Activated T-helper 1 cell treated with Interleukin-2 at 50 U/mL for 16 hours (primary cell): ENCODE results near the gene PAQR6.

Source experiments
- DNase-seq: peaks from one replicate; pipeline ENCODE4 v3.0.0-alpha.2; 2020; ENCODE audit warnings: low read depth

The PAQR6 gene, protein sequence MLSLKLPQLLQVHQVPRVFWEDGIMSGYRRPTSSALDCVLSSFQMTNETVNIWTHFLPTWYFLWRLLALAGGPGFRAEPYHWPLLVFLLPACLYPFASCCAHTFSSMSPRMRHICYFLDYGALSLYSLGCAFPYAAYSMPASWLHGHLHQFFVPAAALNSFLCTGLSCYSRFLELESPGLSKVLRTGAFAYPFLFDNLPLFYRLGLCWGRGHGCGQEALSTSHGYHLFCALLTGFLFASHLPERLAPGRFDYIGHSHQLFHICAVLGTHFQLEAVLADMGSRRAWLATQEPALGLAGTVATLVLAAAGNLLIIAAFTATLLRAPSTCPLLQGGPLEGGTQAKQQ

DNA sequence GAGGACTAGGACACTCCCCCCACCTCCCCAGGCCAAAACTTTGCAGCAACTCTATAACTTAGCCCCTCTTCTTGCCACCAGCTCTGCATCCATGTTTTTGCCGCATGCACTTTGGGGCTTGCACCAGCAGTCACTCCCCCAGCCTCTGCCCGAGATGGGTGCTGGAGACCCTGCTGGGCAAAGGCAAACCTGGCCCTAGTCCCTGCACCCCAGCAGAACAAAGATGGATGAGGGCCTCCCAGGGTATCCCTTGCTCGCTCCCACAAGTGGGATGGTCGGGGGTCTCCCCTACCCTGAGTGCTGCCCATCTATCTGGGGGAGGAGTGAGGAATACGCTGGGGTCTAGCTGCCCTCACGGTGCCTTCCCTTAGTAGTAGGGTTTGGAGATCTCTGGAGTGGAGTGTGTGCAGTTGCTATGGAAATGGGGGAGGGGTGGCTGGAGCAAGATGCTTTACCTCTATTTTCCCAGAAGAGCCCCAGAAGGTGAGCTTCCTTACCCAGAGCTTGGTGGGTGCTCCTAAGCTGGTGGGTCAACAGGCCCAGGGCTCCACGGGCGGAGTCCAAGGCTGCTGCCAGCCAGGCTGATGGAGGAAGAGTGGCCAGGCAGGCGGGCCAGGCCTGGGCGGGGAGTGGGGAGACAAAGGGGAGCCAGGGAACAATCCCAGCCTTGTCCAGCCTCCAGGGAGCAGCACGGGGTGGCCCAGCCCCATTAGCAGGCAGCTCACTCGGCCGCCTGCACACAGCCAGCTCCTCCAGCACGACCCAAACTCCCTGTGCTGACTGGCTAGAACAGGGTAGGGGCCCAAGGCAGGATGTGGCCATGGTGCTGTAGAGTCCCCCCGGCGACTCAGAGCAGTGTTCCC lies at the start of gene PAQR6:
Gene PAQR6 (minus strand): TSS at position 597 of the 863 bp plus-strand sequence. CDS start 1,325 bp downstream, outside the sequence.
- no peak for DNase-seq

DNA sequence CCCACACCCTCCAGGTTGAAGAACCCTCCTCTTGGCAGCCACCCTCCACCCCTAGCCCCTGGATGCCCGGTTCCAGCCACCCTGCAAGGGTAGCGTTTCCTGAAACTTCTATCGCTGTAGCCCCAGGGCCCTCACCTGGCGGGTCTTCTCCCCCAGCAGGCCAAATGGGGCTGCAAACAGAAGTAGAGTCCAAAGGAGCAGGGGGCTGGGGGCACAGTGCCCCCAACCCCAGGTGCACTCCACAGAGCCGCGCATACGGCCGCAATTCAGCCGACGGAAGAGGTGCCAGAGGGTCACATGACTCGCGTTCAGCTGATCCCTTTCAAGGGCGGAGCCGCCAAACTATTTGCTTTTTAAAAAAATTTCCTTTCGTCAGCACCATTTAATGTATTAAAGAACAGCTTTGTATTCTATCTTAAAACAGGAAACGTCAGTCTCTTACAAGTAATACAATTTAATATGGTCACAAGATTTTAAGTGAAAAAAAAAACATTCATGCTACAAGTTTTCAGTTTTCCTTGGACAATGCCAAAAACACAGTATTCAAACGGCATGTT lies 47.6 kb upstream of the PAQR6 start, which contains the start of gene GLMP:
Gene GLMP (minus strand): TSS at position 289 of the 557 bp plus-strand sequence. CDS start 34 bp downstream, at position 255.
- DNase-seq: peak; percentile 23

DNA sequence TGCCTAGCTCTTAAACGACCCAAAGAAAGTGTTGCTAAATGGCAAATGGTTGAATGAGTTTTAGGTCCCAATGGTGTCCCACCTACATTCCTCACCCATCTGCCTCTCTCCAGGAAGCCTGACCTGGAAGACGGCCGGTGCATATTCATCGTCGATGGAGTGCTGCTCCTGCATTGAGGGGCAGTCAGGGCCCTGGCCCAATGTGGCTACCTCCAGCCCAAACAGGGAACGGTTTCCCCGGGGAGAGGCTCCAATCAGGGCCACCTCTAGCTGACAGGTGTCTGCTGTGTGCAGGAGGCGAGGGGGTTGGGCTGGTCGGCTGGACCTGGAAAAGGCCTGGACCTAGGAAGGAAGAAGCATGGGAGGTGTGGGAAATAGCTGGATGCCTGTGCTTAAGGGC lies 46.0 kb upstream of the PAQR6 start:
- no peak for DNase-seq

DNA sequence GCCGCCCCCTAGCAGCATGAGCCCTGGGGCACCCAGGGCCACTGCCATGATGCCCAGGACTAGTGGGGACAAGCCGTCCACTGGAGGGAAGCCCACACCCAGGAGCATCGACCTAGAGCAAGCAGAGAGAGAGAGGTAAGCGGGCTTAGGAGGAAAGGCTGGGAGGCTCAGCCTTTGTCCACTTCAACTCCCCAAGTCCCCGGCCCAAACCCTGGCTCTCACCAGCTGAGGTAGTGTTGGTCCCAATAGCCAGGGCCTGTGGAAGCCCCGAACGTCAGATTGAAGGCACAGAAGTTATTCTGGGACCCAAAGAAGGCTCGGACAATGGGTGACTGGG lies 45.2 kb upstream of the PAQR6 start:
- no peak for DNase-seq

DNA sequence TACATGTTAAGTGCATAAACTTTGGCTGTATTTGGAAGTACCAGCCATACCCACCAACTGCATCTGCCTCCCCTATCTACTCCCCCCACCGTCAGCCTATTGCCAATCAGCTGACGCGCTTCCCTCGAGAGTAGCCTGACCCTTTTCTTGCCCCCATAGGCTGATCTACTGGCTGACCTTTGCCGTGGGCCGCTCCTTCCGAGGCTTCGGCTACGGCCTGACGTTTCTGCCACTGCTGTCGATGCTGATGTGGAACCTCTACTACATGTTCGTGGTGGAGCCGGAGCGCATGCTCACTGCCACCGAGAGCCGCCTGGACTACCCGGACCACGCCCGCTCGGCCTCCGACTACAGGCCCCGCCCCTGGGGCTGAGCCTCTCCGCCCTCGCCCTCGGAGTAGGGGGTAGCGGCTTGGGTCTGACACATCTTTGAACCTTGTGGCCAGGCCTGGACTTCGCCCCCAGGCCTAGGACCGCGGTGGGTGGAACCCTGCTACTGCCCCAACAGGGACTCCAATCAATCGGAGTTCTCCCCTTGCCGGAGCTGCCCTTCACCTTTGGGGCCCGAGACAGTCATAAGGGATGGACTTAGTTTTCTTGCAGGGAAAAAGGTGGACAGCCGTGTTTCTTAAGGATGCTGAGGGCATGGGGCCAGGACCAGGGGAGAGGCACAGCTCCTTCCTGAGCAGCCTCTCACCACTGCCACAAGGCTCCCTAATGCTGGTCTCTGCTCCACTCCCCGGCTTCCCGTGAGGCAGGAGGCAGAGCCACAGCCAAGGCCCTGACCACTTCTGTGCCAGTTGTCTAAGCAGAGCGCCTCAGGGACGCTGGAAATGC lies 43.6 kb upstream of the PAQR6 start:
- DNase-seq: no peak

DNA sequence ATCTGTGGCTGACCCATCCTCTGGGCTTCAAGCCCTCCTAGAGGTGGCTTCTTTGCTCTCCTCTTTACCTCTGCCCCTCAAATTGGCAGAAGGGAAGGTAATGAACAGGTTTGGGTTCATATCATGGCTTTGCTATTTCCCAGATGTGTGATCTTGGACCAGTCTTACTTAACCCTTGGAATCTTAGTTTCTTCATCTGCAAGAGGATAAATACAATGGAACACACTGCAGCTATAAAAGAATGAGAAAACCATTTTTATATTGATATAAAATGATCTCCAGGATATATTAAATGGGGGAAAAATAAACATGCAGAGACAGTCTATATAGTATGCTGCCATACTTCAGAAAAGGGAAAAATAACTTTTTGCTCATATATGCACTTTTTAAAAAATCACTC lies 42.0 kb upstream of the PAQR6 start:
- no peak for DNase-seq

DNA sequence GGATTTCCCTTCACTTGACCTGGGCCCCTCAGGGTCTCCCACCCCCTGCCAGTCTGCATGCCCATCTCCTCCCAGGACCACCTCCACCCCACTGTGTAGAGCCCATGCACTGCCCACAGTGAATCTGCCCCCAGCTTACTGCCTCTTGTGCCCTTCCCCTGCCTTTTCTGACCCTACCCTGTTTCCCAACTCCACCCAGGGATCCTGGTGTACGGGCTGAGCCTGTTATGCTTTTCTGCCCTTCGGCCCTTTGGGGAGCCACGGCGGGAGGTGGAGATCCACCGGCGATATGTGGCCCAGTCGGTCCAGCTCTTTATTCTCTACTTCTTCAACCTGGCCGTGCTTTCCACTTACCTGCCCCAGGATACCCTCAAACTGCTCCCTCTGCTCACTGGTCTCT lies 38.2 kb upstream of the PAQR6 start:
- no peak for DNase-seq

DNA sequence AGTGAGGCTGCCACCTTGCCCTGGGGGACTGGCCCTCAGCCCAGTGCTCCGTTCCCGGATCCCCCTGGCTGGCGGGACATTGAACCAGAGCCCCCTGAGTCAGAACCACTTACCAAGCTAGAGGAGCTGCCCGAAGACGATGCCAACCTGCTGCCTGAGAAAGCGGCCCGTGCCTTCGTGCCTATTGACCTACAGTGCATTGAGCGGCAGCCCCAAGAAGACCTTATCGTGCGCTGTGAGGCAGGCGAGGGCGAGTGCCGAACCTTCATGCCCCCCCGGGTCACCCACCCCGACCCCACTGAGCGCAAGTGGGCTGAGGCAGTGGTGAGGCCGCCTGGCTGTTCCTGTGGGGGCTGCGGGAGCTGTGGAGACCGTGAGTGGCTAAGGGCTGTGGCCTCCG lies 37.6 kb upstream of the PAQR6 start:
- DNase-seq: no peak

DNA sequence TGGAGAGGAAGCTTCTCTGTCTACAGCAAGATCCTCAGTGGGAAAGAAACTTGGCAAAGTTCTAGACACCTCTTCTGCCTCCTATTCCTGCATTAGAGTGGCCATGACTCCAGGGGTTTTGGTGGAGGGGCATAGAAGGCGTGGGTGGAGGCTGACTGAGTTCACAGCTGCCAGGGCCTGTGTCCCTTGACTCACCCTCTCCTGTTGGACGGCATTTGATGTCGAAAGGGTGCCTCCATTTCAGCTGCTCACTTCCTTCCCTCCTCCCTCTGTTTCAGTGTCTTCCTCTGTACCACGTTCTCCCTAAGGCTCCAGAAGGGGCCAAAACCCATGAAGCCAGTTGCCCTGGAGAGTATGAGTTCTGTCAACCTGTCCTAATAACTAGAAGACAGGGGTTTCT lies 36.9 kb upstream of the PAQR6 start:
- DNase-seq: no peak

DNA sequence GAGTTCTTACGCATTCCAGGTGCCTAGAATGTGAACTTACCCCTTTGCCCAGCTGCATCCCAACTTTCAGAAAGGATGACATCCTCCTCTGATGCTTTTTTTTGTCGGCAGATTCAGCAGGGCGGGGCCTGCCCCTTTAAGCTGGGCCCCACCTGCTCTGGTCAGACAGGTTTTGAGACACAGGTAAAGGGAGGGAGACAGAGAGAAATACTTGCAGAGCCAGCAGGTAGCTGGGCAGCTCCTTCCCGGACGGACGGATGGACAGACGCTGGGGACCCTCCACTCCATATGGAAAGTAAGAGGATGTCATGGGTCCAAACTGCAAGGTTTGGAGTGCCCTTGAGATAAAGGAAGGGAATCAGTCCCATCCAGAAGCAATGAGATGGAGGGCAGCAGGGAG lies 36.3 kb upstream of the PAQR6 start, which contains the start of gene TMEM79:
Gene TMEM79 (plus strand): TSS at position 214 of the 400 bp plus-strand sequence. CDS start 902 bp downstream, outside the sequence.
- DNase-seq: no peak

DNA sequence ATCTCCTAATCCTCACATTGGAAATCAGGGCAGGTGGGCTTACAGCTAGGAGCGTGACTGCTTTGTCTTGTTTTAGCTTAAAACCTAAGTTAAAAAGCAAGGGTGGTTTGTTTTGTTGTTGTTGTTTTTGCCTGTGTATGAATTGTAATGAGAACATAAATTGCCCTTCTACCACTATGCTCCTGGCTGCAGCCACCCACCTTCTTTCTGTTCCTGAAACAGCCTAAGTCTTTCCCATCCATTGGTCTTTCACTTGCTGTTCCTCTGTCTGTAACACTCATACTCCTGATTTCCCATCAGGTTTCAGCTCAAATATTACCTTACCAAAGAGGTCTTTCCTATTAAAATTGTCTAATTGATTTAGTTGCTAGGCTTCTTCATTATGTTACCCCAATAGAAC lies 35.7 kb upstream of the PAQR6 start:
- no peak for DNase-seq

DNA sequence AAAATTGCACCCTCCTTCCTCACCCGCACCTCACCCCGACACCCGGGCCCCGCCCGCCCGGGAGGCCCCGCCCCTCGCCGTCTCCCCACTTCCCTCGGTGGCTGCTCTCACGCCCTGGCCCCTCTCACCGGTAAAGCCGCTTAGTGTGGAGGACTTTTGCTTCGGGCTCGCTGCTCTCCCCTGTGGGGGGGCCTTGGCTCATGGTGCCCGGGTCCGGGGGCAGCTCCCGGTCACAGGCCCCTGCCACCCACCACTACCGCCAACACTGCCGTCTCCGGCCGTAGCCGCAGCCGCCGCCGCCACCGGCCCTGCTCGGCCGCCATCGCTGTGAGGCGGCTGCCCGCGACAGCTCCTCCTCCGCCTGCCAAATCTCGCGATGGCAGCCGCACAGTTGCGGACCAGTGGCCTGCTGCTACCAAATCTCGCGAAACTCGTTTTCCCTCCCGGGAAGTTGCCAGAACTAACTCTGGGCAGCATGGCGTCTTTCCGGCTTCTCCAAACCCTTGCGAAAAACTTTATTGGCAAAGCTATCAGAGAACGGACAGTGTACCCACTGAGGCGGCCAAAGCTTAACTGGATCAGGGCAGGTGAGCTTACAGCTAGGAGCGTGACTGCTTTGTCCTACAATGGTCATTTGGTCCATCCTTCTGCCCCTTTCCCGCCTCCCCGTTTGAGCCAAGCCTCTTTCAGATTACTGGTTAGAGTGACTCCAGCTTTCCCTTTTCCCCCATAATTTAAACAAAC lies 34.8 kb upstream of the PAQR6 start, which contains the start of gene SMG5:
Gene SMG5 (minus strand): TSS at position 347 of the 744 bp plus-strand sequence. CDS start 145 bp downstream, at position 202.
- peak; percentile 89 for DNase-seq

DNA sequence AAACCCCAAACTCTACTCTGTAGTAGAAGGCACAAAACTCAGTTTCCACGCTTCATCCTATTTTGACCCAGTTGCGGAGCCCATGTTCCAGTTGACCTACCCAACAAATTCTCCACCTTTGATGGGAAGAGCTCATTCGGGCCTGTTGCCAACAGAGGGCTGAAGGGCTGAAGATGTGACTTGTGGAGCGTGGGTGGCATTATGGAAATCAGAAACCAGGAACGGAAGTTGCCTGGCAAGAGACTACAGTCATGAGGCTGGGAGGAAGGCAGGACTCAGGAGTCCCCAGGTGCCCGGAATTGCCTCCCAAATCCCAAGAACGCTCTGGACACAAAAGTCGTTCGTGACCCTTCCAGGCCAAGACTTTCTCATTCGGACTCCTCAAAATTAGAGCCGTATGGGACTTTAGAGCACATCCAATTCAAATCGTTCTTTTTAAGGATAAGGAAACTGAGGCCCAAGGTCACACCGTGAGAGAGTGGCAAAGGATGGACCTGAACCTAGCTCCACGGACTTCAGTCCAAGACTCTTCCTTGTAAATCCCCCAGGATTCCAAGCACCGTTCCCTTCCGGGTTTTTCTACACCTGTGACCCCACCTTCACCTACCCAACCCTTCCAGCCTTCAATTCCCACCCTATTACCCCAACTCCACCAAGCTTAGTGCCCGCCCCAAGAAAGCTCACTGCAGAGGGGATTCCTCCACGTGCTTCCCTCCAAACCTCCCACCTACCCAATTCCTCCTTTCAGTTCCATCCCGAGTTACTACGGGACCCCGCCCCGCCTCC lies 34.0 kb upstream of the PAQR6 start:
- no peak for DNase-seq

DNA sequence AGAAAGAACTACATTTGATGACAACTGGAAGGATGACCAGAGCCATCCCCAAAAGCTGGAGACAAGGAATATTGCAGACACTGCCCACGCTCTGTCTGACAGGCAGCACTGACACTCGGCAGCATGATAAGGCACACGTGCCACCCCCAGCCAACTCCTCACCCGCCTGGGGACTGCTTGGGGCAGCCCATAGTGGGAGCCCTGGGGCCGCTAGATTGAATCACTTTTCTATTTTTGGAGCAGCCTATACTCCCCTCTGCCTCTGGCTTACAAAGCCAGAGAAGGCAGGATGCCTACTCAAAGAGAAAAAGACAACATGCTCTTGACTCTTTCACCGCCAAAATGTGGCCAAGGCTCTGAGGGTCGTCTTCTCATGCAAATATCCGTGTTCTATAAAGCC lies 33.4 kb upstream of the PAQR6 start:
- no peak for DNase-seq

DNA sequence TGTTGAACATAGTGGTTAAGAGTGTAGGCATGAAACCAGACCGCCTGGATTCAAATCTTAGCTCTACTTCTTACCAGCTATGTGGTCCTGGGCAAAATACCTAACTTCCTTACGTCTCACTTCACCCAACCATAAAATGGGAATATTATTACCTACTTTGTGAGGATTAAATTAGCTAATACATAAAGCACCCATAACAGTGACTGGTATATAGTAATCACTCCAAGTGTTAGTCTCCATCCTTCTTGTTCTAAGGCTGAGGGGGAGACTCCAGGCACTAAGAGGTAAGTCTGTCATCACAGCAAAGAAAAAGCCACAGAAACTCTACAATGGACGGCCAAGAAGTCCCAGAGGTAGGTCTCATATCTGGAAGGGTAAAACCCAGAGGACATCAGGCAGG lies 32.0 kb upstream of the PAQR6 start:
- DNase-seq: no peak

DNA sequence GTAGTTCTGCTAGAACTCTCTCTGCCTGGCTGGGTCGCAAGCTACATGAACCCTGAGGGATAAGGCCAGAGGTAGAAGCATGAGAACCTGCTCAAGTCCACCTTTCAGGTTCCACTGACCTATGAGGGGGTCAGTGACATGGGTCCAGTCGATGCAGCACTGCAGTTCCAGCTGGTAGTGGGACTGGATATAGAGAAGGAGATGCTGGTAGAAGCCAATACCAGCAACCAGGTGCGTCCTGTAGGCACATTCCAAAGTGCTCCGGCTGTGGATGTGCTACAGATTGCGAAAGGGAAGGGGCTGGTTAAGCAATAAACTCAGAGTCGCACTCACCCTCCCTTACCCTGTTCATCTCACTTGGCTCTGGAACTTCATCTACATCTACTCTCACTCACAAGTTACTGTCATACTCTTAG lies 29.1 kb upstream of the PAQR6 start:
- no peak for DNase-seq

DNA sequence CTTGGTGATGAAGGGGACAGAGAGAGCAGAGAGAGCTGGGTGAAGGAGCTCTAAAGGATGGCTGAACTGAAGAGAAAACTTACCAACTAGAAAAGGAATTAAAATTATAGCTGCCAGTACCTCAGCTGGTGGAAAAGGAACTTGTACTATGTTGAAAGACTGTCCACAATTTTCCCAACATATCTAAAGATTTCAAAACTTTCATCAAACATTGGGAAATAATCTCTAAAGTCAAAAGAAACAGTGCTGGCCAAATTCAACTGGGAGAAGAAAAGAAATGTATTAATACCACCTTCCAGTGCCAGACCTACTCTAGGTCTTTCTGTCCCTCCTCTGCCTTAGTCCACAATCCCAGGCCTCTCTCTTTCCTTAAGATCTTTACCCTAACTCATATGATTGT lies 28.7 kb upstream of the PAQR6 start:
- no peak for DNase-seq

DNA sequence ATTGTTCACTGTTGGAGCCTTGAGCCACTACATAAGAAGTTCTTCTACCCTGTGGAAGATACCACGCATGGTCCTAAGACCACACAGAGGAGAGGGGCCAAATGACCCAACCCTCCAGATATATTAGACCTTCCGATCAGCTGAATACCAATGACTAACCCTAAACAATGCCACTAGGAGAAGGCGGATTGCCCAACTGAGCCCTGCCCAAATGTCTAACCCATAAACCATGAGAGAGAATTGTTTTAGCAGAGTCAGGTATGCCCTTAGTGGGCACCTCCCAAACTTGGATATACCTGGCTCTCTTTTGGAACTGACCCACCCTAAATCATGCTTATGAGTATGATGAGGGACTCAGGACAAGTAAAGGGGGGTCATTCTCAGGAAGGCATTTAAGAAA lies 22.5 kb upstream of the PAQR6 start:
- DNase-seq: no peak

DNA sequence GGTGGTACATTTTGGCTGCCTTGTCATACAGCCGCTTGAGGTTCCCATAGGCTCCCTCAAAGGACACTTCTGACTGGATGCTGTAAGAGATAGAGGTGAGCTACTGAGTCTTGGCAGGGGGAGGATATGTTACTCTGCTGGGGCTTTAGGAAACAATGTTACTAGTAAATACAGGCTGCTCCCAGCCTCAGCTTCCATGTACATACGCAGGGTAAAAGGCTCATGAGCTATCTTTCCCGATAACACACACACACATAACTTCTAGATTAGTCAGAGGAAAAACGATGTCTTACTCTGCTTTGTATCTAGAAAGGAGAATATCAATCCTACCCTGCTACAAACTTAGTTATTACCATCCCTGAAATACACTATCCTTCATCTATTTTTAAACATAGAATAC lies 20.5 kb upstream of the PAQR6 start:
- no peak for DNase-seq

DNA sequence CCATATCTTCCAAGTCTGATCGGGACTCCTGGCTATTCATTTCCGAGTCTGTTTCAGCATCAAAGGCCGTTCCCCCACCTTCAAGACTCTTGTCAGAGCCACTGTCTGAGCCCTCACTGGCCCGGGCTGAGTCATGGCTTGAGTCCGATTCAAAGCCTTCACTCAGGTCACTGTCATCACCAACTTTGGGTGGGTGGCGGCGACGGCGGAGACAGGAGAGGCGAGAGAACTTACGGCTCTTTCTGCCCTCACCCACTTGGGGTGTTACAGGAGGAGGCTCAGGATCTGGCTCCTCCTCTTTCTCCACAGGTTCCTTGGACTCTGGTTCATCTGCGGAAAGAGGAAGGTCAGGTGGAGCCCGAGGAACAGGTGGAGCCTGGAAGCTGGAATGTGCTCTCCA lies 18.2 kb upstream of the PAQR6 start:
- DNase-seq: no peak
